ENCODE data around the gene RP2.
A peak's percentile ranks its signal among the peaks of the same experiment; 100 is the strongest.

Gene RP2

DNA sequence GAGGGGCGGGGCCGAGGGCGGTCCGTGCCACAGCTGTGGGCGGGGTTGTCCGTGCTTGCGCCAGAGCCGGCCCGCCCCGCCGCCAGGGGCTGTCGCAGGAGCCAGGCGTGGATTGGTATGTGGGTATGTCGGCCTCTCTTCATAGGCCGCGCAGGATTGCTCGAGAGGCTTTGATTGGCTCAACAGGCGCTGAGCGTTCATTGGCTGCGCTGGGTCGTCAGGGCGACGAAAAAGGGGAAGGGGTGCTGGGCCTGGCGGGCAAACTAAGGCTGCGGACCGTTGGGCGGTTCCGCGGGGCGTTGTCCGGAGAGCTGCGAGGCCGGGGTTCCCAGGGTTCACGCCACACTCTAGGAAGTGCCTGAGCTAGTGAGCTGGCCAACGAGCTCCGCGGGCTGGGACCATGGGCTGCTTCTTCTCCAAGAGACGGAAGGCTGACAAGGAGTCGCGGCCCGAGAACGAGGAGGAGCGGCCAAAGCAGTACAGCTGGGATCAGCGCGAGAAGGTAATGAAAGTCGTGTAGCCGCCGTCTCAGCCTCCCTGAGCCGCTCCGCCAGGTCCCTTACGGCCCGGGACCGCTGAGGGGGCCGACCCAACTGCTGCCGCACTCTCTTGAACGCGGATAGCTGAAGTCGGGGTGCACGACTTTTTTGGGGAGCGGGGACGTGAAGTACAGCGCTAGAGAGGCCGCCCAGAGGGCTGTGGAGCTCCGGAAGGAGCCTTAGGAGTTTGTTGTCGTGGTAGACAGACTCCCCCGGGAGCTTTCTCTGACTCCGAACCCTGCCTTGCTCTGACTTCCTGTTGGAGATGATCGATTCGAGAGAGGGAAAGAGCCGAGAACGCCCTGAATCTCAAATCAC is at the start of gene RP2:
TSS of gene RP2 (plus strand) at position 343 of the 857 bp plus-strand sequence. CDS start at position 401, 58 bp downstream.
- Histone ChIP-seq H3K9me2 (ENCODE audit: low read depth, low read length) (no peaks in the 10 kb centered on the region), H3K4me1 (ENCODE audit: insufficient read depth, low read length, severe bottlenecking) (peaks cover 39% of the 10 kb centered on the region), H4K20me1 (ENCODE audit: insufficient read depth, low read length) (no peaks in the 10 kb centered on the region), H2AFZ (ENCODE audit: low read length) (peak within 1 kb of the TSS; percentile 80; the same call in 1 of the 2 replicates), H3K9me3 (ENCODE audit: low read length) (no peaks in the 10 kb centered on the region), H3K27ac (ENCODE audit: low read depth, low read length, poor library complexity, severe bottlenecking) (peak within 1 kb of the TSS; percentile 78), H3K9ac (ENCODE audit: low read length) (peak within 1 kb of the TSS; percentile 95), H3K27me3 (ENCODE audit: insufficient read depth, low read length) (no peaks in the 10 kb centered on the region), H3F3A (ENCODE audit: insufficient read depth, low read length) (no peaks in the 10 kb centered on the region), H3K4me2 (ENCODE audit: low read length) (peak within 1 kb of the TSS; percentile 82), H3K36me3 (ENCODE audit: insufficient read depth, low read length) (no peaks in the 10 kb centered on the region), H3K79me2 (ENCODE audit: insufficient read depth, low read length) (peaks cover 45% of the 10 kb centered on the region), H3K4me3 (ENCODE audit: low read depth, low read length, poor library complexity, severe bottlenecking) (peak within 1 kb of the TSS; percentile 99)
- TF ChIP-seq, protein P1, sequence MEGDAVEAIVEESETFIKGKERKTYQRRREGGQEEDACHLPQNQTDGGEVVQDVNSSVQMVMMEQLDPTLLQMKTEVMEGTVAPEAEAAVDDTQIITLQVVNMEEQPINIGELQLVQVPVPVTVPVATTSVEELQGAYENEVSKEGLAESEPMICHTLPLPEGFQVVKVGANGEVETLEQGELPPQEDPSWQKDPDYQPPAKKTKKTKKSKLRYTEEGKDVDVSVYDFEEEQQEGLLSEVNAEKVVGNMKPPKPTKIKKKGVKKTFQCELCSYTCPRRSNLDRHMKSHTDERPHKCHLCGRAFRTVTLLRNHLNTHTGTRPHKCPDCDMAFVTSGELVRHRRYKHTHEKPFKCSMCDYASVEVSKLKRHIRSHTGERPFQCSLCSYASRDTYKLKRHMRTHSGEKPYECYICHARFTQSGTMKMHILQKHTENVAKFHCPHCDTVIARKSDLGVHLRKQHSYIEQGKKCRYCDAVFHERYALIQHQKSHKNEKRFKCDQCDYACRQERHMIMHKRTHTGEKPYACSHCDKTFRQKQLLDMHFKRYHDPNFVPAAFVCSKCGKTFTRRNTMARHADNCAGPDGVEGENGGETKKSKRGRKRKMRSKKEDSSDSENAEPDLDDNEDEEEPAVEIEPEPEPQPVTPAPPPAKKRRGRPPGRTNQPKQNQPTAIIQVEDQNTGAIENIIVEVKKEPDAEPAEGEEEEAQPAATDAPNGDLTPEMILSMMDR (IDR thresholded peaks at IDR 0.05; ENCODE audit: low read length), result no peak
- no peak for TF ChIP-seq EZH2 (IDR thresholded peaks at IDR 0.05; ENCODE audit: borderline replicate concordance, low read length)

DNA sequence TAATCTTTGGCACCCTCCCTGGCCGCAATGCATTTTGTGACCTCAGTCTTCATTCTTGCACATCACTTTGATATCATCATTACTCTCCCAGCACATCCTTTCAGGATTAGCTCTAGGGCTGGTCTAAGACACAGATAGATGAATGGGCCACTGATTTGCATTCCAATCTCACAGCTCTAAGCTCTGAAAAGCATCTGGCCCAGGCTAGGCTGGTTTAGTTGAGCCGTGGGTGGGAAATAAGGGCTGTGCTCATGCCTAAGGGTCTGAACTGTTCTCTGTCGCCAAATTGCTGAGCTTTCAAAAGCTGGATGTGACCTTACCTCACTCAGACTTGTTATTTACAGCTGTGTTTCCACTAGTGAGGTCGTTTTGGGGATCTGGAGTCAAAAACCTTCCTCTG is 47.9 kb upstream of the RP2 start:
- H3K9ac ChIP-seq (ENCODE audit: low read length), result no peak overlapping the region
- H3K4me3 ChIP-seq (ENCODE audit: low read depth, low read length, poor library complexity, severe bottlenecking), result no peak overlapping the region
- H3K4me1 ChIP-seq (ENCODE audit: insufficient read depth, low read length, severe bottlenecking), result peaks cover 15% of the 10 kb centered on the region
- no peaks in the 10 kb centered on the region for H4K20me1 ChIP-seq (ENCODE audit: insufficient read depth, low read length)
- no peak overlapping the region for H3K27ac ChIP-seq (ENCODE audit: low read depth, low read length, poor library complexity, severe bottlenecking)
- no peaks in the 10 kb centered on the region for H3K9me2 ChIP-seq (ENCODE audit: low read depth, low read length)
- no peak overlapping the region for H2AFZ ChIP-seq (ENCODE audit: low read length)
- no peaks in the 10 kb centered on the region for H3K79me2 ChIP-seq (ENCODE audit: insufficient read depth, low read length)
- TF ChIP-seq EZH2 (IDR thresholded peaks at IDR 0.05; ENCODE audit: borderline replicate concordance, low read length), result no peak
- TF ChIP-seq, protein P1 (IDR thresholded peaks at IDR 0.05; ENCODE audit: low read length), result no peak
- H3K9me3 ChIP-seq (ENCODE audit: low read length), result no peaks in the 10 kb centered on the region
- no peaks in the 10 kb centered on the region for H3K36me3 ChIP-seq (ENCODE audit: insufficient read depth, low read length)
- no peaks in the 10 kb centered on the region for H3K27me3 ChIP-seq (ENCODE audit: insufficient read depth, low read length)
- no peak overlapping the region for H3K4me2 ChIP-seq (ENCODE audit: low read length)
- H3F3A ChIP-seq (ENCODE audit: insufficient read depth, low read length), result no peaks in the 10 kb centered on the region

DNA sequence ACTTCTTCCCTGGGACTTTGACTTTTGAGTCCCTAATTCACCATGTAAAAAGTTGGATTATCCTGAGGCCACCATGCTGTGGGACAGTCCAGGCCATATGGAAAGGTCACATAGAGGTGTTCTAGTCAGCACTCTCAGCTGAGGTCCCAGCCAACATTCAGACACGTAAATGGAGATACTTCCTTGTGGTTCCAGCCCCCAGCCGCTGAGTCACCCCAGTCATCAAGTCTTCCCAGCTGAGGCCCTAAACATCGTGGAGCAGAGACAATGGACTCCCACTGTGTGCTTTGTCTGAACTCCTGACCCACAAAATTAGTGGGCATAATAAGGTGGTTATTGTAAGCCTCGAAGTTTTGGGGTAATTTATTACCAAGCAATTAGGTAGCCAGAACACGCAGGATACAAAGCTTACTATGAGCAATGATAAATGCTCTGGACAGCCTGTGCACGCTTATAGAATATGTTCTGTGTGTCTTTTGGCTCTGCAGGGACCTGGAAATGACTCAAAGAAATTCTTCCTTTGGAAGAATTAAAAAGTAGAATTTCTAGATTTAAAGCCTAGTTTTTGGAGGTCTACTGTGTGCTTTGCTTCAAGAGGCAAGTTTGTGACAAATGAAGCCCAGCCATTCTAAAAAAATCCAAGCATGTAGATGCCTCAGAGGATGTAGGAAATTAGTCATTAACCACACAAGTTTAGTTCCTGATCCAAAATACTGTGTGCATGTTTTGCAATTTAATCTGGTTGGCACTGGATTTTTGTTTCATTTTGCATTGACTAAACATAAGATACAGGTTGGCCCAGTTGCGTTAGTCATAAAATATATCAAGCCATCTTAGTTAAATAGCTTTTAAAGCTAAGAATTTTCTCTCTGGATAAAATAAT is 44.7 kb upstream of the RP2 start:
- Histone ChIP-seq H3K4me2 (ENCODE audit: low read length) (no peak overlapping the region), H3K9me3 (ENCODE audit: low read length) (no peaks in the 10 kb centered on the region), H3K36me3 (ENCODE audit: insufficient read depth, low read length) (no peaks in the 10 kb centered on the region), H3K9me2 (ENCODE audit: low read depth, low read length) (no peaks in the 10 kb centered on the region), H2AFZ (ENCODE audit: low read length) (0 out of 2 replicates have a peak overlapping the region, but pooled peaks have one; percentile 89), H3F3A (ENCODE audit: insufficient read depth, low read length) (no peaks in the 10 kb centered on the region), H3K27ac (ENCODE audit: low read depth, low read length, poor library complexity, severe bottlenecking) (no peak overlapping the region), H3K4me1 (ENCODE audit: insufficient read depth, low read length, severe bottlenecking) (peaks cover 15% of the 10 kb centered on the region), H3K27me3 (ENCODE audit: insufficient read depth, low read length) (no peaks in the 10 kb centered on the region), H3K79me2 (ENCODE audit: insufficient read depth, low read length) (no peaks in the 10 kb centered on the region), H3K9ac (ENCODE audit: low read length) (no peak overlapping the region), H3K4me3 (ENCODE audit: low read depth, low read length, poor library complexity, severe bottlenecking) (no peak overlapping the region), H4K20me1 (ENCODE audit: insufficient read depth, low read length) (no peaks in the 10 kb centered on the region)
- TF ChIP-seq, protein P1 (IDR thresholded peaks at IDR 0.05; ENCODE audit: low read length), result no peak
- no peak for TF ChIP-seq EZH2 (IDR thresholded peaks at IDR 0.05; ENCODE audit: borderline replicate concordance, low read length)

Data from OCI-LY1 (cell line).